ENCODE measurements around the gene OSBPL3.

DNA sequence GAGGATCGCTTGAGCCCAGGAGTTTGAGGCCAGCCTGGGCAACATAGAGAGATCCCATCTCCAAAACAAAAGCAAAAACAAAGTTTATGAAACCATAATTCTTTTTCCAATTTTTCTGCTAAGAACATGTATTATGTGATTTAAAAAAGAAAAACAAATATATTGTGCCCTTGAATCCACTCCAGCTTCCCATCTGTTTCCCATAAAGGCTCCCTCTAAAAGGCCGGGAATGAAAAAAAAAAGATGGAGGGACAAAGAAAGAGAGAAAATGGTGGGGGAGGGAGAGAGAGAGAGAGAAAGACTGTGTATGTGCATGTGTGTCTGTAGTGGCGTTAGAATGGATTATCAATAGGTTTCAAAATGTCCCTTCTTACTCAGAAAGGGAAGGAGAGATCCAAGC, 202.2 kb downstream of the OSBPL3 start:
- TF ChIP-seq CTCF (IDR thresholded peaks at IDR 0.05) = no peak
- no peak for TF ChIP-seq EZH2phosphoT487 (IDR thresholded peaks at IDR 0.05)

Data from neural progenitor cell (in vitro differentiated cells).